ENCODE results near the gene SLC13A4.

GRCh38 chr7:135721198-135721820 is 6.7 kb downstream of the SLC13A4 start:
- TF ChIP-seq, protein P1, sequence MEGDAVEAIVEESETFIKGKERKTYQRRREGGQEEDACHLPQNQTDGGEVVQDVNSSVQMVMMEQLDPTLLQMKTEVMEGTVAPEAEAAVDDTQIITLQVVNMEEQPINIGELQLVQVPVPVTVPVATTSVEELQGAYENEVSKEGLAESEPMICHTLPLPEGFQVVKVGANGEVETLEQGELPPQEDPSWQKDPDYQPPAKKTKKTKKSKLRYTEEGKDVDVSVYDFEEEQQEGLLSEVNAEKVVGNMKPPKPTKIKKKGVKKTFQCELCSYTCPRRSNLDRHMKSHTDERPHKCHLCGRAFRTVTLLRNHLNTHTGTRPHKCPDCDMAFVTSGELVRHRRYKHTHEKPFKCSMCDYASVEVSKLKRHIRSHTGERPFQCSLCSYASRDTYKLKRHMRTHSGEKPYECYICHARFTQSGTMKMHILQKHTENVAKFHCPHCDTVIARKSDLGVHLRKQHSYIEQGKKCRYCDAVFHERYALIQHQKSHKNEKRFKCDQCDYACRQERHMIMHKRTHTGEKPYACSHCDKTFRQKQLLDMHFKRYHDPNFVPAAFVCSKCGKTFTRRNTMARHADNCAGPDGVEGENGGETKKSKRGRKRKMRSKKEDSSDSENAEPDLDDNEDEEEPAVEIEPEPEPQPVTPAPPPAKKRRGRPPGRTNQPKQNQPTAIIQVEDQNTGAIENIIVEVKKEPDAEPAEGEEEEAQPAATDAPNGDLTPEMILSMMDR (conservative IDR thresholded peaks at IDR 0.05 in 1 of 2, IDR thresholded peaks at IDR 0.05 in 1 of 2; ENCODE audit: extremely low read depth in 1 of 2, insufficient read depth in 1 of 2, low read depth in 1 of 2, low read length in 2 of 2): no peak
- no peak for TF ChIP-seq EZH2 (IDR thresholded peaks at IDR 0.05; ENCODE audit: borderline replicate concordance, low read length)
